ENCODE results near the gene DUSP2.

- TF ChIP-seq, protein P1, sequence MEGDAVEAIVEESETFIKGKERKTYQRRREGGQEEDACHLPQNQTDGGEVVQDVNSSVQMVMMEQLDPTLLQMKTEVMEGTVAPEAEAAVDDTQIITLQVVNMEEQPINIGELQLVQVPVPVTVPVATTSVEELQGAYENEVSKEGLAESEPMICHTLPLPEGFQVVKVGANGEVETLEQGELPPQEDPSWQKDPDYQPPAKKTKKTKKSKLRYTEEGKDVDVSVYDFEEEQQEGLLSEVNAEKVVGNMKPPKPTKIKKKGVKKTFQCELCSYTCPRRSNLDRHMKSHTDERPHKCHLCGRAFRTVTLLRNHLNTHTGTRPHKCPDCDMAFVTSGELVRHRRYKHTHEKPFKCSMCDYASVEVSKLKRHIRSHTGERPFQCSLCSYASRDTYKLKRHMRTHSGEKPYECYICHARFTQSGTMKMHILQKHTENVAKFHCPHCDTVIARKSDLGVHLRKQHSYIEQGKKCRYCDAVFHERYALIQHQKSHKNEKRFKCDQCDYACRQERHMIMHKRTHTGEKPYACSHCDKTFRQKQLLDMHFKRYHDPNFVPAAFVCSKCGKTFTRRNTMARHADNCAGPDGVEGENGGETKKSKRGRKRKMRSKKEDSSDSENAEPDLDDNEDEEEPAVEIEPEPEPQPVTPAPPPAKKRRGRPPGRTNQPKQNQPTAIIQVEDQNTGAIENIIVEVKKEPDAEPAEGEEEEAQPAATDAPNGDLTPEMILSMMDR (IDR thresholded peaks at IDR 0.05): no peak
- TF ChIP-seq POLR2A (IDR thresholded peaks at IDR 0.05): no peak
Observed at GRCh38 chr2:96146881-96147592, 1.8 kb upstream of the DUSP2 start.
